ENCODE results near the gene MT4. TPM values are rescaled to one million over a fixed set of nuclear protein-coding genes. Genes with fewer than 3 reads are reported as not detected.

Gene MT4
- polyA plus RNA-seq, 1 experiment, result not detected

DNA sequence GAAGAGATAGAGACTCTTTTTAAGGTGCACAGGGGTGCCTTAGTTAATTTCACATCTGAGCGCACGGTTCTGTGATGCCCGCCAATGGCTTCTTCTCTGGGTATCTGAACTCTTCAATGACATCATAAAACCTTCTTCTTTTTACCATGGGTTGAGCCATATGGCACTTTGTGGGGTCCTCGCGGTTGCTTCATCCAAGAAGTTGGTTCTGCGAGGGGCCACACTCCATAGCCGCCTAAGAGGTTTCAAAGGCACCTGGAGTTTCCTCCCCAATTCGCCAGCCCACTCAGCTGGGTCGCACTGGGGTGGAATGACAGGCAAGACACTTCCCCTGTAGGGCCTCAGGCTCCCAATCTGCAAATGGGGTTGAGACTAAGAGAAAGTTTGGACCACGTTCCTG is 10.4 kb upstream of the MT4 start:
- ChIA-PET POLR2A (no interaction called here), CTCF (interaction anchor here (0.6 kb wide), 1 partner anchor 9 kb away, joined by 6 read pairs; no protein-coding TSS in a partner anchor)
- no peak overlapping the region for H3K27ac ChIP-seq (ENCODE audit: low read depth, low read length)
- peaks cover 19% of the 10 kb centered on the region for H3K27me3 ChIP-seq (ENCODE audit: control insufficient read depth, insufficient read depth, low read length)
- H3K4me3 ChIP-seq (ENCODE audit: low read depth, low read length), result no peak overlapping the region
- H3K9me3 ChIP-seq (ENCODE audit: control insufficient read depth, insufficient read depth, low read length), result no peaks in the 10 kb centered on the region
- TF ChIP-seq, protein P1, sequence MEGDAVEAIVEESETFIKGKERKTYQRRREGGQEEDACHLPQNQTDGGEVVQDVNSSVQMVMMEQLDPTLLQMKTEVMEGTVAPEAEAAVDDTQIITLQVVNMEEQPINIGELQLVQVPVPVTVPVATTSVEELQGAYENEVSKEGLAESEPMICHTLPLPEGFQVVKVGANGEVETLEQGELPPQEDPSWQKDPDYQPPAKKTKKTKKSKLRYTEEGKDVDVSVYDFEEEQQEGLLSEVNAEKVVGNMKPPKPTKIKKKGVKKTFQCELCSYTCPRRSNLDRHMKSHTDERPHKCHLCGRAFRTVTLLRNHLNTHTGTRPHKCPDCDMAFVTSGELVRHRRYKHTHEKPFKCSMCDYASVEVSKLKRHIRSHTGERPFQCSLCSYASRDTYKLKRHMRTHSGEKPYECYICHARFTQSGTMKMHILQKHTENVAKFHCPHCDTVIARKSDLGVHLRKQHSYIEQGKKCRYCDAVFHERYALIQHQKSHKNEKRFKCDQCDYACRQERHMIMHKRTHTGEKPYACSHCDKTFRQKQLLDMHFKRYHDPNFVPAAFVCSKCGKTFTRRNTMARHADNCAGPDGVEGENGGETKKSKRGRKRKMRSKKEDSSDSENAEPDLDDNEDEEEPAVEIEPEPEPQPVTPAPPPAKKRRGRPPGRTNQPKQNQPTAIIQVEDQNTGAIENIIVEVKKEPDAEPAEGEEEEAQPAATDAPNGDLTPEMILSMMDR (IDR thresholded peaks at IDR 0.05; ENCODE audit: low read depth, low read length), result no peak
- no peak for DNase-seq (ENCODE audit: low read depth, low spot score)

DNA sequence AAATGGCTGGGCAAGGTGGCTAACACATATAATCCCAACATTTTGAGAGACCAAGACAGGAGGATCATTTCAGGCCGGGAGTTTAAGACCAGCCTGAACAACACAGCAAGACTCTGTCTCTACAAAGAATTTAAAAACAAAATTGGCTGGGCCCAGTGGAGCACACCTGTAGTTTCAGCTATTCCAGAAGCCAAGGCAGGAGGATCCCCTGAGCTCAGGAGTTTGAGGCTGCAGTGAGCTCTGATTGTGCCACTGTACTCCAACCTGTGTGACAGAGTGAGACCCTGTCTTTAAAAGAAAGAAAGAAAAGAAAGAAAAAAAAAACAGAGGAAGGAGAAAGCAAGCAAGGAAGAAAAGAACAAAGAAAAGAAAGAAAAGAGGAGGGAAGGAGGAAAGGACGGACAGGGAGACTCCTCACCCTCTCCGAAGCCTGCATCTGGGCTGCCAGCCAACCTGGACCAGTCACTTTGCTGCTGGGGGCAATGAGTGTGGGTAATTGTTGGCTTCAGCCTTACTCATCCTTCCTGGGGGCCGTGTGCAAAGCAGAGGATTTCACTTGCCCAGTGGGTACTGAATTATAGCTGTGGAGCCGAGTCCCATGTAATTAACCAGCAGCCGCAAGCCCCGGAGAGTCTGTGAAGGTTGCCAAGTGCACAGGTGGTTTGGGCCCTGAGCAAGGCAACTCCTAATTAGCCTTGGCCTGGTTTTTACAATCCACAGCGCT is 6.7 kb upstream of the MT4 start:
- Histone ChIP-seq H3K27ac (ENCODE audit: low read depth, low read length) (no peak overlapping the region), H3K9me3 (ENCODE audit: control insufficient read depth, insufficient read depth, low read length) (no peaks in the 10 kb centered on the region), H3K4me3 (ENCODE audit: low read depth, low read length) (no peak overlapping the region), H3K27me3 (ENCODE audit: control insufficient read depth, insufficient read depth, low read length) (peaks cover 24% of the 10 kb centered on the region)
- TF ChIP-seq, protein P1 (IDR thresholded peaks at IDR 0.05; ENCODE audit: low read depth, low read length), result no peak
- DNase-seq (ENCODE audit: low read depth, low spot score), result peak; percentile 8
- CTCF ChIA-PET, result no interaction called here
- POLR2A ChIA-PET, result no interaction called here

DNA sequence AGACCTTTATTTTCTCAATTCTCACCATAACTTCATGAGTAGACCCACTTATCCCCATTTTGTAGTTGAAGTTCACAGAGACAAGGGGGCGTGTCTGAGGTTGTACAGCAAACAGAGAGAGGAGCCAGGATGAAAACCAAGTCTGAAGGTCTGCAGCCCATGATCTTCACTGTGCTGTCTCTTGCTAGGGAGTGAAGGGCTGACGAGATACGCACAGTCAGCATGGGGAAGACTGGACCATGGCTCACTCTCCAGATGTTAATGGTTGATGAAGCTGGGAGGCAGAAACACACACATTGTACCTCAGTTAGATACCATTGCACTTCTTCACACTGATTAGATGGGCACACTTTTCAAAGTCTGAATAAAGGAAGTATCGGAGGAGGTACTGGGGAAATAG is 5.8 kb upstream of the MT4 start:
- POLR2A ChIA-PET, result no interaction called here
- H3K4me3 ChIP-seq (ENCODE audit: low read depth, low read length), result no peak overlapping the region
- no peak overlapping the region for H3K27ac ChIP-seq (ENCODE audit: low read depth, low read length)
- no peaks in the 10 kb centered on the region for H3K9me3 ChIP-seq (ENCODE audit: control insufficient read depth, insufficient read depth, low read length)
- TF ChIP-seq, protein P1 (IDR thresholded peaks at IDR 0.05; ENCODE audit: low read depth, low read length), result no peak
- DNase-seq (ENCODE audit: low read depth, low spot score), result no peak
- H3K27me3 ChIP-seq (ENCODE audit: control insufficient read depth, insufficient read depth, low read length), result peaks cover 18% of the 10 kb centered on the region
- CTCF ChIA-PET, result no interaction called here

DNA sequence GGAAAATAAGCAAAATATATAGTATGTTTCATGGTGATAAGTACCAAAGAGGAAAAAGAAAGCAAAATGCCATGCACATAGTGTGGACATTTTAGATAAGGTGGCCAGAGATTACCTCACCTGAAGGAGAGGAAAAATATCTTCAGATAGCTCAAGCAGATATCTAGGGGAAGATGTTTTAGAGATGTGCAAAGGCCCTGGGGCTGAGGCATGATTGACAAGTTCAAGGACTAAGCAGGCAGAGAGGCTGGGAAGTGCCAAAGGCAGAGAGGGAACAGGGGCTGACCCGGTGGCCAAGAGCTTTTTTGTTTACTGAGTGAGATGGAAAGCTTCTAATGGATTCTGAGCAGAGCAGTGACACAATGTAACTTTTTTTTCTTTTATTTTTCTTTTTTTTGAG is 4.4 kb upstream of the MT4 start:
- H3K4me3 ChIP-seq (ENCODE audit: low read depth, low read length), result no peak overlapping the region
- no peak for DNase-seq (ENCODE audit: low read depth, low spot score)
- CTCF ChIA-PET, result no interaction called here
- no peak overlapping the region for H3K27ac ChIP-seq (ENCODE audit: low read depth, low read length)
- H3K9me3 ChIP-seq (ENCODE audit: control insufficient read depth, insufficient read depth, low read length), result no peaks in the 10 kb centered on the region
- H3K27me3 ChIP-seq (ENCODE audit: control insufficient read depth, insufficient read depth, low read length), result peaks cover 11% of the 10 kb centered on the region
- POLR2A ChIA-PET, result no interaction called here
- TF ChIP-seq, protein P1 (IDR thresholded peaks at IDR 0.05; ENCODE audit: low read depth, low read length), result no peak

DNA sequence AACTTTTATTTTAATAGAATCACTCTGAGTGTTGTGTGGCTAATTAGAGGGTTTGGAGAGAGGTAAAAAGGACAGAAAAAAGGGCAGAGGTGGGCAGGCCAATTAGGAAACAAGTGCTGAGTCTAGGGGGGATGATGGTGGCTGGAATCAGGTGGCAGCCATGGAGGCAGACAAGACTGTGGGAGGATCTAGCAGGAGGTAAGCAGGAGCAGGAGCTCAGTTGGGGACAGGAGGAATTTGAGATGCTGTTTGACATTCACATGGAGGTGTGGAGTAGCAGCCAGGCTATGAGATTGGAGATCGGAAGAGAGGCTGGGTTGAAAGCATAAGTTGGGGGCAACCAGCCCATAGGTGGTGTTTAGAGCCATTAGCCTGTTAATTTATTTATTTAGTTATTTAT is 3.7 kb upstream of the MT4 start:
- DNase-seq (ENCODE audit: low read depth, low spot score), result no peak
- ChIA-PET POLR2A (no interaction called here), CTCF (interaction anchor here (1.1 kb wide), 1 partner anchor 47 kb away, joined by 5 read pairs; no protein-coding TSS in a partner anchor)
- TF ChIP-seq, protein P1 (IDR thresholded peaks at IDR 0.05; ENCODE audit: low read depth, low read length), result no peak
- Histone ChIP-seq H3K27ac (ENCODE audit: low read depth, low read length) (no peak overlapping the region), H3K27me3 (ENCODE audit: control insufficient read depth, insufficient read depth, low read length) (peaks cover 18% of the 10 kb centered on the region), H3K4me3 (ENCODE audit: low read depth, low read length) (no peak overlapping the region), H3K9me3 (ENCODE audit: control insufficient read depth, insufficient read depth, low read length) (no peaks in the 10 kb centered on the region)
